ENCODE data around the gene CKAP2L. TPM values are rescaled to one million over a fixed set of nuclear protein-coding genes. Genes with fewer than 3 reads are reported as not detected.

Gene CKAP2L
- total and polyA plus RNA-seq, 2 experiments from 2014 or later = 16.2 to 30.2 TPM

GRCh38 chr2:112793449-112793978 lies 29.1 kb upstream of the CKAP2L start:
- no peak overlapping the region for H3K4me2 ChIP-seq
- ATAC-seq (no peak), DNase-seq (ENCODE audit: low spot score) (no peak)
- H2AFZ ChIP-seq = no peak overlapping the region
- no peaks in the 10 kb centered on the region for H4K20me1 ChIP-seq (replicated peaks; ENCODE audit: insufficient read depth)
- no peak overlapping the region for H3K27ac Mint-ChIP-seq
- peaks cover 10% of the 10 kb centered on the region for H3K27me3 Mint-ChIP-seq (ENCODE audit: insufficient read depth, low read depth, poor library complexity)
- H3K4me1 ChIP-seq (ENCODE audit: insufficient read depth) = peaks cover 12% of the 10 kb centered on the region; the same call in 1 of the 2 replicates
- no peak overlapping the region for H3K27ac ChIP-seq (ENCODE audit: low read depth)
- H3K4me3 Mint-ChIP-seq = no peak overlapping the region
- no peaks in the 10 kb centered on the region for H3K27me3 ChIP-seq (ENCODE audit: insufficient read depth)
- H3K9me3 Mint-ChIP-seq = peaks cover 4% of the 10 kb centered on the region
- no peaks in the 10 kb centered on the region for H3F3A ChIP-seq (replicated peaks; ENCODE audit: low read depth)
- TF ChIP-seq ZNF114 (CRISPR knock-in tag; IDR thresholded peaks at IDR 0.05) = no peak
- no peak for TF ChIP-seq JUNB (IDR thresholded peaks at IDR 0.05; ENCODE audit: unreplicated experiment)
- TF ChIP-seq ZNF462 (CRISPR knock-in tag; IDR thresholded peaks at IDR 0.05) = no peak
- TF ChIP-seq ZNF331 (CRISPR knock-in tag; IDR thresholded peaks at IDR 0.05; ENCODE audit: low read depth) = no peak
- TF ChIP-seq STAT1 (IDR thresholded peaks at IDR 0.05; ENCODE audit: unreplicated experiment) = no peak
- no peak for TF ChIP-seq POLR2AphosphoS5 (IDR thresholded peaks at IDR 0.05; ENCODE audit: low read depth)
- TF ChIP-seq NANOG (IDR thresholded peaks at IDR 0.05; ENCODE audit: borderline replicate concordance) = no peak
- no peak for TF ChIP-seq CREB1 (CRISPR knock-in tag; IDR thresholded peaks at IDR 0.05; ENCODE audit: low read depth)
- TF ChIP-seq, protein P1, sequence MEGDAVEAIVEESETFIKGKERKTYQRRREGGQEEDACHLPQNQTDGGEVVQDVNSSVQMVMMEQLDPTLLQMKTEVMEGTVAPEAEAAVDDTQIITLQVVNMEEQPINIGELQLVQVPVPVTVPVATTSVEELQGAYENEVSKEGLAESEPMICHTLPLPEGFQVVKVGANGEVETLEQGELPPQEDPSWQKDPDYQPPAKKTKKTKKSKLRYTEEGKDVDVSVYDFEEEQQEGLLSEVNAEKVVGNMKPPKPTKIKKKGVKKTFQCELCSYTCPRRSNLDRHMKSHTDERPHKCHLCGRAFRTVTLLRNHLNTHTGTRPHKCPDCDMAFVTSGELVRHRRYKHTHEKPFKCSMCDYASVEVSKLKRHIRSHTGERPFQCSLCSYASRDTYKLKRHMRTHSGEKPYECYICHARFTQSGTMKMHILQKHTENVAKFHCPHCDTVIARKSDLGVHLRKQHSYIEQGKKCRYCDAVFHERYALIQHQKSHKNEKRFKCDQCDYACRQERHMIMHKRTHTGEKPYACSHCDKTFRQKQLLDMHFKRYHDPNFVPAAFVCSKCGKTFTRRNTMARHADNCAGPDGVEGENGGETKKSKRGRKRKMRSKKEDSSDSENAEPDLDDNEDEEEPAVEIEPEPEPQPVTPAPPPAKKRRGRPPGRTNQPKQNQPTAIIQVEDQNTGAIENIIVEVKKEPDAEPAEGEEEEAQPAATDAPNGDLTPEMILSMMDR (conservative IDR thresholded peaks at IDR 0.05; ENCODE audit: low read depth in 2 of 2) = no peak
- TF ChIP-seq, protein P2, sequence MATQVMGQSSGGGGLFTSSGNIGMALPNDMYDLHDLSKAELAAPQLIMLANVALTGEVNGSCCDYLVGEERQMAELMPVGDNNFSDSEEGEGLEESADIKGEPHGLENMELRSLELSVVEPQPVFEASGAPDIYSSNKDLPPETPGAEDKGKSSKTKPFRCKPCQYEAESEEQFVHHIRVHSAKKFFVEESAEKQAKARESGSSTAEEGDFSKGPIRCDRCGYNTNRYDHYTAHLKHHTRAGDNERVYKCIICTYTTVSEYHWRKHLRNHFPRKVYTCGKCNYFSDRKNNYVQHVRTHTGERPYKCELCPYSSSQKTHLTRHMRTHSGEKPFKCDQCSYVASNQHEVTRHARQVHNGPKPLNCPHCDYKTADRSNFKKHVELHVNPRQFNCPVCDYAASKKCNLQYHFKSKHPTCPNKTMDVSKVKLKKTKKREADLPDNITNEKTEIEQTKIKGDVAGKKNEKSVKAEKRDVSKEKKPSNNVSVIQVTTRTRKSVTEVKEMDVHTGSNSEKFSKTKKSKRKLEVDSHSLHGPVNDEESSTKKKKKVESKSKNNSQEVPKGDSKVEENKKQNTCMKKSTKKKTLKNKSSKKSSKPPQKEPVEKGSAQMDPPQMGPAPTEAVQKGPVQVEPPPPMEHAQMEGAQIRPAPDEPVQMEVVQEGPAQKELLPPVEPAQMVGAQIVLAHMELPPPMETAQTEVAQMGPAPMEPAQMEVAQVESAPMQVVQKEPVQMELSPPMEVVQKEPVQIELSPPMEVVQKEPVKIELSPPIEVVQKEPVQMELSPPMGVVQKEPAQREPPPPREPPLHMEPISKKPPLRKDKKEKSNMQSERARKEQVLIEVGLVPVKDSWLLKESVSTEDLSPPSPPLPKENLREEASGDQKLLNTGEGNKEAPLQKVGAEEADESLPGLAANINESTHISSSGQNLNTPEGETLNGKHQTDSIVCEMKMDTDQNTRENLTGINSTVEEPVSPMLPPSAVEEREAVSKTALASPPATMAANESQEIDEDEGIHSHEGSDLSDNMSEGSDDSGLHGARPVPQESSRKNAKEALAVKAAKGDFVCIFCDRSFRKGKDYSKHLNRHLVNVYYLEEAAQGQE (IDR thresholded peaks at IDR 0.05; ENCODE audit: unreplicated experiment) = no peak
- TF ChIP-seq EZH2 (IDR thresholded peaks at IDR 0.05; ENCODE audit: low read depth, unreplicated experiment) = no peak
- TF ChIP-seq EZH2phosphoT487 (IDR thresholded peaks at IDR 0.05; ENCODE audit: unreplicated experiment) = no peak
- TF ChIP-seq, protein P3, sequence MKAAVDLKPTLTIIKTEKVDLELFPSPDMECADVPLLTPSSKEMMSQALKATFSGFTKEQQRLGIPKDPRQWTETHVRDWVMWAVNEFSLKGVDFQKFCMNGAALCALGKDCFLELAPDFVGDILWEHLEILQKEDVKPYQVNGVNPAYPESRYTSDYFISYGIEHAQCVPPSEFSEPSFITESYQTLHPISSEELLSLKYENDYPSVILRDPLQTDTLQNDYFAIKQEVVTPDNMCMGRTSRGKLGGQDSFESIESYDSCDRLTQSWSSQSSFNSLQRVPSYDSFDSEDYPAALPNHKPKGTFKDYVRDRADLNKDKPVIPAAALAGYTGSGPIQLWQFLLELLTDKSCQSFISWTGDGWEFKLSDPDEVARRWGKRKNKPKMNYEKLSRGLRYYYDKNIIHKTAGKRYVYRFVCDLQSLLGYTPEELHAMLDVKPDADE (IDR thresholded peaks at IDR 0.05) = no peak
- H3K4me3 ChIP-seq = no peak overlapping the region
- 0 out of 2 replicates have a peak, but pooled peaks cover 4% of the 10 kb centered on the region for H3K9me2 ChIP-seq (ENCODE audit: insufficient read depth)
- H3K4me1 Mint-ChIP-seq = peaks cover 17% of the 10 kb centered on the region
- no peaks in the 10 kb centered on the region for H3K79me2 ChIP-seq (replicated peaks; ENCODE audit: insufficient read depth)
- H3K36me3 Mint-ChIP-seq (ENCODE audit: low read depth) = peaks cover 12% of the 10 kb centered on the region; the same call in 2 of the 3 replicates
- no peaks in the 10 kb centered on the region for H3K36me3 ChIP-seq (ENCODE audit: insufficient read depth)

Measured in GM23338 (cell line).